GM11168 (cell line): ENCODE measurements around the gene DYNC1I1.

Source experiments
- in situ Hi-C: fragments of 300-500 bp; cut with MboI; formaldehyde crosslinking; loops from one replicate; pipeline ENCODE4 v1.12.0; 2022; ENCODE audit warnings: low sequenced_read_pairs; ENCODE audit not compliant: unreplicated experiment

Gene DYNC1I1

DNA sequence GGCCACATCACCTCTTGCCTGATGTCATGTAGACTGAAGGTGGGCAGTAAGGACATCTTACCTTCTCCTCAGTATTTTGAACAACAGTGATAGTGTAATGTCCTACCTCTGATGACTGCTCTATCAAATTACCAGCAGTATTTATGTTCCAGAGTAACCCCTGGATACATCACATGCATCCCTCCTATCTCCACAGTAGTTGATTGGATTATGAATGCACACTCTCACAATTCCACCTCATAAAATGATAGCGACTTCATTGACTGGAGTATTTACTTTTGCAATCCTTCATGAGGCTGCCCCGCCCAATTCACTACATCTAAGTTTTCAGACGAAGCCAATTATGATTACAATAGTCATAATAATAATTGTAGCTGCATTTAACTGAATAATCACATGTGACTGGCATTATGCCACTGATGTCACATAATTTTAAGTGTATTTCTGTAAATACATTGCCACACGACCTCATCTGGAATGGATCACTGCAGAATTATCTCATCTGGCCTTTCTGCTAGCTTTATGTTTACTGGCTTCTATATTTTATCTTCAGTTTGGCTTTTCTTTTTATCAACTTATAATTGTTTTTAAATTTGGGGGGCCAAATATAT, 280.6 kb downstream of the DYNC1I1 start:
- in situ Hi-C loops: no loop called here

DNA sequence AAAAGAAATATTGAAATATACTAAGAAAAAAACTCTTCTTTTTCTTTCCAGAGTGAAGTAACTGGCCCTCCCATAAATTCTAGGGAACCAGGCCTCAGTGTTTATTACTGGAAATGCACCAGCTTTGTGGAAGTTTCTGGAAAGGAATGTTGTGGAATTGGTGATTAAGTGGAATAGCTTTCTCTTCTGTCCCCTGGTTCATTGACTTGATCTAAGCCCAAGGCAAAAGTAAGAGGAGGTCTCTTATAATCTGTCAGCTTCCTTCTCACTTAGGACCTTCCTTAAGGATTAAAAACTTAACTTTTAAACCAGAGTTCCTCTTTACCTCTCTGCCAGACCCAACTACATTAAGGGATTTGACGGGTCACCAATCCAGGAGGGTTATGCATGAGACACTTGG, 283.4 kb downstream of the DYNC1I1 start:
- in situ Hi-C loops: no loop called here

DNA sequence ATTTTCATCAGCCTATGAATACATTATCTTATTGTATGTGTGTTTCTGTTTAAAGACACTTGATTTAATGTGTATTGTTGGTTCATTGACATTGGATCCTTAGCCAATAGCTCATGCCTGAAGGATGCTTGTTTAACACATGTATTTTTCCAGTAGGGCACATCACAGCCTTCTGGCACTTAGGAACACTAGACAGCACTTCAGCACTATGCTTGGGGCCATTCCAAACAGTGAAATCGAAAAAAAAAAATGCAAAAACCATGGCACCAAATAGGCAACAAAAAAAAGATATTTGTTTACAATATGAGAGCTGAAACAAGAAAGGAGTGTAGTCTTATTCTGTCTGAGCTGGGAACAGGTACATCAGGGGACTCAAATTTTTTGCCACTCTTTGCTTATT, 286.7 kb downstream of the DYNC1I1 start:
- in situ Hi-C loops: no loop called here

DNA sequence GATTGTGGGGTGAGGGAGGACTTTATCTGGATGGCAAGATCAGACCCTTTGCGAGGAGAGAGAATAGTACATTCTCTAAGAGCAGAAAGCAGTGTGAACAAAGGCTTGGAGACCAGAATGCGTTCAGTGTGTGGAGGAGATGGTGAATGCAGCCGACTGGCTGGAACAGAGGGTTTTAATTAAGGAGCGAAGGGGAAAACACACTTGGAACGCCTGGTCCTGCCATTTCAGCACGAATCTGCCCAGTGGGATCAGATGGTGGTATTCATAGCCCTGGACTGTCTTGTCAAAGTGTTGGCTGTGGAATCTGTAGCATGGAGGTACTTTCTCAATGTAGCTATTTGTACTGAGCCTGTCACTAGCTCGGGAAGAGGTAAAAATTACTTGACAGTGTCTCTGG, 288.7 kb downstream of the DYNC1I1 start:
- in situ Hi-C loops: no loop called here

DNA sequence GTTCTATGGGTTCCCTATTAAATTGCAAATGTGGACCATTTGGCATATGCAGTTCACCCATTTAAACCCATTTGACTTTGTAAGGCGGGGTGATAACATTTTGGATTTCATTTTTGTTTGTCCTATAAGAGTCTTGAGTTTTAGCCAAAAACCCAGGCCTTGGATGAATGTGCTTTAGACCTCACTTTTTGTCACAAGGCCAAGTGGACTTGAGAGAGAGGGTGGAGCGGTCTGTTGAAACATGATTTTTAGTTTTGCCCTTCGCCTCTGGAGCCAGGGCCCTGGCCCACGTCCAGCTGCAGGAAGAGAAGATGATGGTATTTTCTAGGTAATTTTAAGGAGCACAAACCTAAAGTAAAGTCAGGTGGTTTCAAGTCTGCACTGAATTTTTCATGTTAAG, 289.5 kb downstream of the DYNC1I1 start:
- in situ Hi-C loops: no loop called here

DNA sequence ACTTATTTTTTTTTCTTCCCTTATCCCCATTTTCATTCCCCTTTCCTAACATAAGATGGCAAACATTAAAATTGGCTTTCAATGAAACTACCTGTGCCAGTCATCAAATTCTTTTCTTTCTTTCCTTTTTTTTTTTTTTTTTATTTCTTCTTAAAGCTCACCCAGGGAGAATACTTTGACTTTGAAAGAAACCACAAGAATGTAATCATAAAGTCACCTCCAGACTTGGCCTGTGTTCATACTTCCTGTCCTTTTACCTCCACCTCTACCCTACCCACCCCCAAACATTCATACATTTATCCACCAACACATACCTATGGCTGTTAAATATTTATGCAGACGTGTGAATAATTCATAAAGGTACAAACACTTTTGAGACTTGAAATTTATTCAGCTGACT, 295.0 kb downstream of the DYNC1I1 start:
- in situ Hi-C loops: no loop called here

DNA sequence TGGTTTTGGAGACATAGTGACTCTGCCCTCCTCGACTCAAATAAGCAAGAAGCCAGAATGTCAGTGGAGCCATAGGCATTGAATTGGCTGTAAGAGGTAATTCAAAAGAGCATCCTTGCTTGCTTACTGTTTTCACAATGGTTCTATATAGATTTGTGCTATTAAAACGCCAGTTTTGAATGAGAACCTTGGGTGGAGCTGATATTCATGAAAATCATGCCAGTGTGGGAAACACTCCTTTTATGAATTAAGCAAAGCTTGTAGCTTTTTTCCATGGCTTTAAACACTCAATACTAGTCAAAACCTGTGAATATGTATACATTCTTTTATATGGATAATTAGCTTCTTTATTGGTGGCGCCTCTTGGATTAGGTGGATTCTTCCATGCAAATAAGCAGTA, 297.0 kb downstream of the DYNC1I1 start:
- in situ Hi-C loops: no loop called here

DNA sequence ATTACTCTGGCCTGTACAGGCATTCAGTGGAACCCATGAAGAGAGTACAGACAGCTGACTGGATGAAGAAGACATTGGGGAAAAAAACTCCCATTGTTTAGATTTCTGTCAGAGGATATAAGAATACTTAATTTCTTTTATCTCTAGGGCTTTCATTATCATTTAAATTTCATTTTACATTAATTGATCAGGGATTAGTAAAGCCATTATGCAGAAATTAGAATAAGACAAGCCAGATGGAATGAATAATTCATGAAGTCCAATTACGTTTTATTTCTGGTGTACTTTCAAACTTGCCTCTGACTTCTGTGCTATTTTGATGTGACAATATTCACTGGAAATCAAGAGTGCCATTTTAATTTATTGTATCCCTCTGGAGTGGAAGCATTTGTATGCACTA, 302.5 kb downstream of the DYNC1I1 start:
- in situ Hi-C loops: loop anchor here (10.0 kb wide), 1 partner anchor 950 kb away; the partner anchor contains the start of gene DLX5

DNA sequence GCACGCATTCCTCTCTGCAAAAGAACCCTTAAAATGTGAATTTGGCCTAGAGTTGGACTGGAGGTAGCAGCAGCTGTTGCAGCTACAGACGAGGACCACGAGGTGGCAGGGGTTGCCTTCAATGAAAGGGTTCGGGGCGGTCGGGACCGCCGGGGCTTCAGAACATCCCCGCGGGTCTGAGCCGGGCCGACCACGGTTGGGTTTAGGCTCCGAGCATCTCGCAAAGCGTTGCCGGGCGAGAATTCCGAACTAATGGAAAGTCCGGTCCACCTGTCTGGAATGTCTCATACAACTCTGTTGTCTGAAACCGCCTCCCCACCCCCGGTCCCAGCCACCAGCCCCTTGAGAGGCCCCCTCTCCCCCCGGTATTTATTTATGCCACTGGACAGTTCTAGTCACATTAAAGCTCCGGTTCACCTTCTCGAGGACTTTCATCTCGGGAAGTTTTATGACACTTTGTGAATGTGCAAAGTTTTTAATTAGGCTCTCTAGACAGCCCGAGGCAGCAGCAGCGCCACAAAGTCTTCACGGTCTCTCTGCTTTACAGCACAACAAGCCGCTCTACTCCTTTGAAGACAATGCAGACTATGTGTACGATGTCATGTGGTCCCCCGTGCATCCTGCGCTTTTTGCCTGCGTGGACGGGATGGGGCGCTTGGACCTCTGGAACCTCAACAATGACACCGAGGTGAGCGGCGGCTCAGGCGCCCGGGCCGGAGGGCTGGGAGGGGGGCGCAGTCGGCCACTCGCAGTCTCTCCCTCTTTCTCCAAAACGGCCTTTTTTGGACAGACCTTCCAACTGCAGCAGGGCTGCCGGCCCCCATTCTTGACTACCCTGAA, 303.4 kb downstream of the DYNC1I1 start:
- in situ Hi-C loops: loop anchor here (10.0 kb wide), 1 partner anchor 949 kb away; the partner anchor contains the start of gene DLX5

DNA sequence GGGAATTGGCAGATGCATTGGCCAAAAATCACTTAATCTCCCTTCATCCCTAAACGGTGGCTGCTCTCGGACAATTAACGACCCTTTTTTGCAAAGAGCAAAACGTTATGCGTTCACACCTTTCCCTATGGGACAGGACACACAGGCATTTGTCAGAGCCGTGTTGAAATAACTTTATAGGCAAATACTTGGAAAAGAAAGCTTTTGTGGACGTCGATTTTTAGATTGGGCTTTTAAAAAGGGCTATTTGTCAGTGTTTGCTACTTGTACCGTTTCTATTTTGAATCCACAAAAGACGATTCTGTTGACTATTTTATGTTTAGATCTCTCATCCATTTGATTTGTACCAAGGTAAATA, 304.0 kb downstream of the DYNC1I1 start:
- in situ Hi-C loops: loop anchor here (10.0 kb wide), 1 partner anchor 948 kb away; the partner anchor contains the start of gene DLX5

DNA sequence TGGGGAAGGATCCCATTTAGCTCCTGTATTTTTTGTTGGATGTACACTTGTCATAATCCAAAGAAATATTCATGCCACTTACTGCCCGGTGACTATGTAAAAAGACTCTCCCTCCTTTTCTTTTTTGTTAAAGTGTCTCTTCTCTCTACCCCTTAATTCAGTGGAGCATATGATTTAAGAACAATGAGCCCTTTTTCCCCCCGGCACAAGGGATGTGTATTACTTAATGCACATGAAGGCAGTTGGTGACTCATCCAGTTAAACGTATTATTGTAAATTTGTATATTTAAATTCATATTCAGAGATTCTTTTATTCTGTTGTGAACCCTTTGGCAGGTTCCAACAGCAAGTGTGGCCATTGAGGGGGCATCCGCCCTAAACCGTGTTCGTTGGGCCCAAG, 307.7 kb downstream of the DYNC1I1 start:
- in situ Hi-C loops: no loop called here

DNA sequence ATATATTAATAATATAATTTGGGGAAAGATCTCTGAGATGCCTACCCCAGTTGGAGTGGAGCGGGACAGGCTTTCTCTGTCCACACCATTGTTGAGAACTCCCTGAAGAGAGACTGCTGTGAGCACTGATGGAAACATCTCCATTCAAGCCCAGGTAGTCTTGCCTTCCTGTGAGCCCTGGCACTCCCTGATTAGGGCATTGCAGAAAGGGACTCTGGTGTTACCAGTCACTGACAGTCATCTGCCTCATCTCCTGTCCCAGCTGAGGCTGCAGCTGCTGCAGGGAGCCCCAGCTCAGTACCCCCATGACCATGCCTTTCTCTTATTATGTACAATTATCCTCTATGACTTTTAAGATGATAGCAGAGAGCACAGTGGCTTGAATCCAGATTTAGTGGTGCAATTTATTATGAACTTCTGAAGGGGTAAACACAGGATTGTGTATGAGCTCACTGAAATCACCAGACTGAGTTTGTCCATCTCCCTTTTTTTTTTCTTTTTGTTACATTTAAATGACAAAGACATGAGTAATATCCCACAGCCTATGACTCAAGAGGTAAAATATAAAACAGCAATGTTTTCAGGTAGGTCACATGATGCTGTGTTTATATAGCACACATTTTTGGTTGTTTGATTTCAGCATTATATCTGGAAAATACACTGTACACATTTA, 312.7 kb downstream of the DYNC1I1 start:
- in situ Hi-C loops: no loop called here

DNA sequence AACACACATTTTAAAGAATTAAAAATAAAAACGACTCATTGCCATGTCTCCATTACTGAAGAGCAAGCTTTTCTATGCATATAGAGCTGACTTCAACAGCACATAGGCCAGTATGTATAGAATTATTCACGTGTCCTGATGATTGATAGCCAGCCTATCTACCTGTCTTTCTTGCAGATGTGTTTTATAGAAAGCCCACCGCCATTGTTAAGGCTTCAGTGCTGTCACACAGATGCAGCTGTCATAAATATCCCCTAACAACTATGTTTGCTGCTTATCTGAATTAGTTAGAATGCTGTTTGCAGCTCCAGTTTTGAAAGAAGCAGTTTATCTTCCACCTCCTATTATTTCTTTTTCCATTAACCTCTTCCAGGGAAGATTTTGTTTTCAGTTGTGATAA, 313.6 kb downstream of the DYNC1I1 start:
- in situ Hi-C loops: no loop called here

DNA sequence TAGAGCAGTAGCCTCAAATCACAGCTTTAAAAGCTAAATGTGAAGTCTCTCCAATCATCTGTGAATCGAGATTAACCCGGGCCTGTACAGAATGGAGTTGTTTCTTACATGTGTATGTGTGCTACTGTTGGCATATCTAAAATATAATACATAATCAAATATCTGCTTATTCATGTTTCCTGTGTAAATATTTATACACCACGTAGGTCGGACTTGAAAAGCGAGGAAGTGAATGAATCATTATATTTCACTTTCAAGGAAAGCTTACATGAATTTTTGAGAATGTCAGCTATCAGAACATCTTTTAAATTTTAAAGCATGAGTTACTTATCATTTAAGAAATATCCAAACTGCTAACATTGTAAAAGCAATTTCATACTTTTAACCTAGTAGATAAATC, 316.2 kb downstream of the DYNC1I1 start:
- in situ Hi-C loops: no loop called here

DNA sequence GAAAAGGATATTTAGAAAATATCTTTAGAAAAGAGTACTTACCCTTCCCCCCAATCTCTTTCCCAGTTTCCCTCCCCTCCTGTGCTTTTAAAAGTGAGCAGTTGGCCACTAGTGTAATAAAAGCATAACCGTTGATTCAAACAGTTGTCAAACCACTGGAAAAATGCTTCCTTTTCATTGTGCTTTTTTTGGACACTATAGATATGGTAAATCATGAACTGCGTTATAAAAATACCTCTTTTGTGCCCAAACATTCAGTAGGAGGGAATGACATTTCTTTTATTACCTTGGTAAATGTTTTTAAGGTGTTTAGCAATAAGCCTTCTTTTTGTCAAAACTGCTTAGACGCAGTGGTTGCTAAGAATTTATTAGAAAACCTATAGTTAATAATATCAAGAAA, 317.2 kb downstream of the DYNC1I1 start:
- in situ Hi-C loops: no loop called here

DNA sequence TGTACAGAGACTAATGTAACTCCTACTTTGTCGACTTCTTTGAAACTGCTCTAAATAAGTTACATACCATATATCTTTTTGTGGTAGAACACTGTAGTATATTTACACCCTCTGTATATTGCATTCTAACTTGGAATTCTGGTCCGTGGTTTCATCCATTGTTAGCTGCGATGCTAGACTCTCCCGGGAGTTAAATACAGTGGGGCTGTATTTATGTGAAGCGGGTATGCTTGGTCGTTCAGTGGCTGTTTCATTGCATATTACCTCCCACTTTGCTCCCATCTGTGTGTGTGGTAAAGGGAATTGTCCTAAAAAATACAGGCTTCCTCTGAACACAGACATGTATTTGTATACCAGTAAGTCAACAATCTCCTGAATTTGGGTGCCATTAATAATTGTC, 318.4 kb downstream of the DYNC1I1 start:
- in situ Hi-C loops: no loop called here

DNA sequence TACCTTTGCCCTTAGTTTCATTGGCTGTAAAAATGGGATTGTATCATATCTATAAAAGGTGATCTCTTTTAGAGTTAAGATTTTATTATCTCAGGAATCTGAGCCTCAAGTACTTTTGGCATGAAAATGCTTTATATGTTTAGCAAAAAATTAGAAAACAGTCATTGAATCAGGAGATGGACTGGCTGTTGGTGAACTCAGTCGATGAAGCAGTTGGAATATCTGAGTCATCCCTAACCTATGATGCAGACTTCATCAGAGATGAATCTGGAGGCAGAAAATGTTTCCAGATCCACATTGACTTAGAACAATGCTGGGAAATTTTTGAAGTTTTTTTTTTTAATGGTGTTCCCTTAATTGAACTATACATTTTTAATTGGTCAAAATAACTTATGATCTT, 321.1 kb downstream of the DYNC1I1 start:
- in situ Hi-C loops: no loop called here

DNA sequence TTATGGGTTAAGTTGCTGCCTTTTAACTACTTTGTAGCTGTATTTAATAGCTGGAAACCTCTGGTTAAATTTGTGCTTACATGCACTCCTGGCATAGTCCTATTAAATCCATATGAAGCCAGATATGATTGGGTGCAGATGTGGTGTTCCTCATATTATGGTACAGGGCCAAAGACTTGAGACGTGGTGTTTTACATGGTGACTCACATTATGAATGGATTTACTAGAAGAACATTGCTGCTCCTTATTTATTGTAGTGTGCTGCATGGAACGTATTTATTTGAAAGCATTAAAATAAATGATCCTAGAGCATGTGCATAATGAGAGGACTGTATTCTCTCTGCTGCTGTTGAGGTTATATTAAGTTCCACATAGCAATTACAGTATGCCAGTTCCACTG, 325.5 kb downstream of the DYNC1I1 start:
- in situ Hi-C loops: no loop called here

DNA sequence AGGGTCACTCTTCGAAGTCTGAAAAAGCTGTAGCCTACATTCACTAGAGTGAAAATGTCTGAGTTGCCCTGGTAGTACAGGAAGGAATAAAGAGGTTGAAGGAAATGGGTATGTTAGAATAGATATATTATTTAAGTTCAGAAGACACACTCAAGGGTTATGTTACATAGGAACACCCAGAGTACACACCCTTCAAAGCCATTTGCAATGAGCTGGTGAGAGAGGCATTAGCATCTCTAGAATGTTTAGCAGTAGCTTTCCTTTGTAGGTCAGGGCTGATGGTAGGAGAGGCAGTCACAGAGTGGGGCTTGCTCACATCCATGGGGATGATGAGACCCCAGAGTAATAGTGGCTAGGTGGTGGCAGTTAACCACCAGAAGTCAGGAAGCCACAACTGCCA, 328.4 kb downstream of the DYNC1I1 start:
- in situ Hi-C loops: no loop called here

DNA sequence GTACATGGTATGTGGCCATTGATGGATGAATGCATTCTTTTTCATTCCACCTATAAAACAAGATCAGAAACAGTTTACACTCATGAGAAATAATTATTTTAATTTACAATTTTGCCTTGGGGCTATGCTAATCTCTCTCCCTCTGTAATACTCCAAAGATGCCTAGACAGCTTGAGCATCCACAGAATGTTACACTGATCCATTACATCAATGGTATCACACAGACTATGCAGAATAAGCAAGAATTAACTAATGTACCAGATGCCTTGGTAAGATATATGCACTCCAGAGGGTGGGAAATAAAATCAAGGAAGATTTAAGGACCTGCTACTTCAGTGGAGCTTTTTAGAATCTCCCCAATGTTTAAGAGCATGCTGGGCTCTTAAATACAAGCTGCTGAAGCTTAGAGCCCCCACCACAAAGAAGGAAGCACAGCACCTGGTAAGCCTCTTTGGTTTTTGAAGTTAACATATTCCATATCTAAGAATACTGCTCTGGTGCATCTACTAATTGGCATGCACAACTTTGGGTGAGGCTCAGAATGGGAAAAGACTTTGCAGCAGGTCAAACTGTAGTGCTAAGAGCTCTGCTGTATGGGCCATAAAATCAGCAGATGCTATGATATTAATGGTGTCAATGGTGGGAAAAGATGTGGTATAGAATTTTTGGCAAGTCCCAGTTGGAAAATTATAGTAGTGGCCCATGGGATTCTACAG, 329.9 kb downstream of the DYNC1I1 start:
- in situ Hi-C loops: no loop called here

DNA sequence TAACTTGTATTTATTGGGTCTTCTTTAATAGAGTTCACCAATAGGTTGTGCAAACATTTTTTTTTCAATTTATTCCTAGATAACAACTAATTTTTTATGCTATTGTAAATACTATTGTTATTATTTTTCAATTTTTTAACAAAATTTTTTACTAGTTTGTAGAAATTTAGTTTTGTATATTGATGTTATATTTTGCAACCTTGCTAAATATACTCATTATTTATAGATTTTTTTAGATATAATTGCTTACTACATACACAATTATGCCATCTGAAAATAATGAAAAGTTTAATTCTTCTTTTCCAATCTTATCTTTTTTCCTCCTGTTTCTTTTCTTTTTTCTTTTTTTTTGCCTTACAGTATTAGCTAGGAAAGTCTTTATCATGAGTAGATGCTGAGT, 332.6 kb downstream of the DYNC1I1 start:
- in situ Hi-C loops: no loop called here
